NB4 (cell line): ENCODE results near the gene SND1.
A peak's percentile ranks its signal among the peaks of the same experiment; 100 is the strongest.

Experiments
- DNase-seq: peaks from one replicate; pipeline ENCODE4 v3.0.0; 2010; ENCODE audit warnings: low read depth
- H3K4me3 ChIP-seq: one replicate; pipeline ENCODE4 v1.5.1; 2011; ENCODE audit warnings: mild to moderate bottlenecking, low read depth, low read length, moderate library complexity
- CTCF ChIP-seq: IDR thresholded peaks from one replicate; pipeline ENCODE4 v1.5.1; 2012; ENCODE audit warnings: low read depth, low read length
- MAX ChIP-seq: IDR thresholded peaks from 2 replicates; pipeline ENCODE4 v1.6.1; 2011; ENCODE audit warnings: low read depth, low read length
- MYC ChIP-seq: IDR thresholded peaks from 2 replicates; pipeline ENCODE4 v1.6.1; 2011; ENCODE audit warnings: low read depth, low read length
- POLR2A ChIP-seq: IDR thresholded peaks from 2 replicates; pipeline ENCODE4 v1.6.1; 2011; ENCODE audit warnings: mild to moderate bottlenecking; ENCODE audit not compliant: insufficient read length; ENCODE audit errors: extremely low read depth

The SND1 gene

GRCh38 chr7:127680983-127681382 lies 29.0 kb downstream of the SND1 start:
- H3K4me3 ChIP-seq: no peak overlapping the region
- no peak for DNase-seq

GRCh38 chr7:127682140-127682539 lies 30.1 kb downstream of the SND1 start:
- DNase-seq: no peak
- H3K4me3 ChIP-seq: no peak overlapping the region
- TF ChIP-seq MYC: no peak
- no peak for TF ChIP-seq MAX
- TF ChIP-seq CTCF: no peak
- no peak for TF ChIP-seq POLR2A

More at GRCh38 chr7:127680983-127681382, 29.0 kb downstream of the SND1 start:
- TF ChIP-seq POLR2A (no peak), MYC (no peak), MAX (no peak), CTCF (no peak)

GRCh38 chr7:127683776-127684681 lies 32.0 kb downstream of the SND1 start:
- TF ChIP-seq POLR2A (no peak), MAX (no peak), CTCF (no peak), MYC (no peak)
- no peak overlapping the region for H3K4me3 ChIP-seq
- DNase-seq: peak; percentile 41

GRCh38 chr7:127689194-127689772 lies 37.3 kb downstream of the SND1 start:
- H3K4me3 ChIP-seq: no peak overlapping the region
- DNase-seq: no peak
- TF ChIP-seq CTCF (no peak), MYC (no peak), MAX (no peak), POLR2A (no peak)

GRCh38 chr7:127690337-127690736 lies 38.3 kb downstream of the SND1 start:
- H3K4me3 ChIP-seq: no peak overlapping the region
- no peak for TF ChIP-seq MYC
- TF ChIP-seq POLR2A: no peak
- no peak for DNase-seq

- DNase-seq: no peak
- TF ChIP-seq POLR2A (no peak), MYC (no peak), MAX (no peak), CTCF (no peak)
- H3K4me3 ChIP-seq: no peak overlapping the region
These were observed 38.8 kb downstream of the SND1 start for GRCh38 chr7:127690806-127691205.
